Gastroesophageal sphincter (tissue), 3 donors: ENCODE measurements around the gene DAZ3.
"Not testable (repeated sequence)": the region's sequence is repeated elsewhere in the genome, so short reads cannot be mapped to it uniquely, and the experiment has no call there.

Source experiments
- POLR2AphosphoS5 ChIP-seq: sonication (generic); formaldehyde crosslinking; IDR thresholded peaks from one replicate; pipeline ENCODE4 v1.6.1; 2017; ENCODE audit warnings: antibody characterized with exemption
- TF ChIP-seq, protein P1 (sequence below), 4 experiments: fragments of 200-600 bp in 2 of 4; fragments of 450-650 bp in 2 of 4; sonication (generic) in 1 of 4; IDR thresholded peaks; one replicate each; pipeline ENCODE4 v1.5.1; 2017 to 2019; ENCODE audit warnings: antibody characterized with exemption in 4 of 4, mild to moderate bottlenecking in 2 of 4, moderate library complexity in 2 of 4

DNA sequence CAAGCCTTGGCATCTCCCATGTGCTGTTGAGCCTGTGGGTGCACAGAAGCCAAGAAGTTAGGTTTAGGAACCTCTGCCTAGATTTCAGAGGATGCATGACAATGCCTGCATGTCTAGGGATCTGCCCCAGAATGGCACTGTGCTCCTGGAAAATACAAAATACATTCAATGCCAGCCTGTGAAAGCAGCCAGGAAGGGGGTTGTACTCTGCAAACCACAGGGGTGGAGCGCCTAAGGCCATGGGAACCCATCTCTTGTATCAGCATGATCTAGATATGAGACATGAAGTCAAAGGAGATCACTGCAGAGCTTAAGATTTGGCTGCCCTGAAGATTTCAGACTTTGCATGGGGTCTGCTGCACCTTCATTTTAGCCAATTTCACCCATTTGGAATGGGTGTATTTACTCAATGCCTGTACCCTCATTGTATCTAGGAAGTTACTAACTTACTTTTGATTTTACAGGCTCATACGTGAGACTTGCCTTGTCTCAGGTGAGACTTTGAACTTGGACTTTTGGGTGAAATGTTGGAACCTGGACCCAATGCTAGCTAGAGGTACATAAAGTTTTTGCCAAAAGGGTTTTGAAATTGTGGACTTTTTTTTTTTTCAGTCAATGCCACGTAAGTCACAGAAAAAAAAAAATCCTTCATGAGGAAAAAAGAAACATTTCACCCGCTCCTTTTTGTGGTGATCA, 11.1 kb upstream of the DAZ3 start:
- TF ChIP-seq POLR2AphosphoS5: not testable (repeated sequence)
- TF ChIP-seq, protein P1, sequence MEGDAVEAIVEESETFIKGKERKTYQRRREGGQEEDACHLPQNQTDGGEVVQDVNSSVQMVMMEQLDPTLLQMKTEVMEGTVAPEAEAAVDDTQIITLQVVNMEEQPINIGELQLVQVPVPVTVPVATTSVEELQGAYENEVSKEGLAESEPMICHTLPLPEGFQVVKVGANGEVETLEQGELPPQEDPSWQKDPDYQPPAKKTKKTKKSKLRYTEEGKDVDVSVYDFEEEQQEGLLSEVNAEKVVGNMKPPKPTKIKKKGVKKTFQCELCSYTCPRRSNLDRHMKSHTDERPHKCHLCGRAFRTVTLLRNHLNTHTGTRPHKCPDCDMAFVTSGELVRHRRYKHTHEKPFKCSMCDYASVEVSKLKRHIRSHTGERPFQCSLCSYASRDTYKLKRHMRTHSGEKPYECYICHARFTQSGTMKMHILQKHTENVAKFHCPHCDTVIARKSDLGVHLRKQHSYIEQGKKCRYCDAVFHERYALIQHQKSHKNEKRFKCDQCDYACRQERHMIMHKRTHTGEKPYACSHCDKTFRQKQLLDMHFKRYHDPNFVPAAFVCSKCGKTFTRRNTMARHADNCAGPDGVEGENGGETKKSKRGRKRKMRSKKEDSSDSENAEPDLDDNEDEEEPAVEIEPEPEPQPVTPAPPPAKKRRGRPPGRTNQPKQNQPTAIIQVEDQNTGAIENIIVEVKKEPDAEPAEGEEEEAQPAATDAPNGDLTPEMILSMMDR (IDR thresholded peaks at IDR 0.05): not testable (repeated sequence)
